GDM1 (cell line): ENCODE data around the gene EHD3.
"Not testable (repeated sequence)": the region's sequence is repeated elsewhere in the genome, so short reads cannot be mapped to it uniquely, and the experiment has no call there.

ENCODE experiments used
- DNase-seq: peaks from one replicate; lab custom pipeline; 2025; lab: John Stamatoyannopoulos, UW

The EHD3 gene

GRCh38 chr2:31256611-31257382 lies 22.8 kb downstream of the EHD3 start:
- no peak for DNase-seq

GRCh38 chr2:31258351-31258750 lies 24.4 kb downstream of the EHD3 start:
- DNase-seq = no peak

- DNase-seq = no peak
Measured at GRCh38 chr2:31259075-31259474, 25.1 kb downstream of the EHD3 start.

GRCh38 chr2:31260870-31261269 lies 26.9 kb downstream of the EHD3 start:
- no peak for DNase-seq

- no peak for DNase-seq
Measured at GRCh38 chr2:31263636-31264190, 29.8 kb downstream of the EHD3 start.

- no peak for DNase-seq
Measured at GRCh38 chr2:31265234-31265633, 31.3 kb downstream of the EHD3 start.

GRCh38 chr2:31266804-31267203 lies 32.9 kb downstream of the EHD3 start:
- DNase-seq = no peak

- no peak for DNase-seq
Measured at GRCh38 chr2:31267437-31268120, 33.6 kb downstream of the EHD3 start.

GRCh38 chr2:31268344-31268743 lies 34.4 kb downstream of the EHD3 start:
- no peak for DNase-seq

- DNase-seq = no peak
Measured at GRCh38 chr2:31269087-31269486, 35.1 kb downstream of the EHD3 start.

- DNase-seq = no peak
Measured at GRCh38 chr2:31270131-31270530, 36.2 kb downstream of the EHD3 start.

- DNase-seq = no peak
Measured at GRCh38 chr2:31270822-31271231, 36.9 kb downstream of the EHD3 start.

- no peak for DNase-seq
Measured at GRCh38 chr2:31271851-31272267, 37.9 kb downstream of the EHD3 start.

GRCh38 chr2:31274401-31275075 lies 40.6 kb downstream of the EHD3 start:
- no peak for DNase-seq

GRCh38 chr2:31275976-31276375 lies 42.0 kb downstream of the EHD3 start:
- DNase-seq = no peak

- no peak for DNase-seq
Measured at GRCh38 chr2:31277621-31278020, 43.7 kb downstream of the EHD3 start.

GRCh38 chr2:31282634-31283033 lies 48.7 kb downstream of the EHD3 start:
- DNase-seq = no peak

- DNase-seq = not testable (repeated sequence)
Measured at GRCh38 chr2:31283193-31283919, 49.4 kb downstream of the EHD3 start.

- no peak for DNase-seq
Measured at GRCh38 chr2:31284107-31284506, 50.2 kb downstream of the EHD3 start.

- no peak for DNase-seq
Measured at GRCh38 chr2:31286230-31286629, 52.3 kb downstream of the EHD3 start.

- DNase-seq = no peak
Measured at GRCh38 chr2:31286961-31287550, 53.1 kb downstream of the EHD3 start.

- no peak for DNase-seq
Measured at GRCh38 chr2:31287654-31288053, 53.7 kb downstream of the EHD3 start.
